ENCODE data around the gene SLC9A8.
A peak's percentile ranks its signal among the peaks of the same experiment; 100 is the strongest.

DNA sequence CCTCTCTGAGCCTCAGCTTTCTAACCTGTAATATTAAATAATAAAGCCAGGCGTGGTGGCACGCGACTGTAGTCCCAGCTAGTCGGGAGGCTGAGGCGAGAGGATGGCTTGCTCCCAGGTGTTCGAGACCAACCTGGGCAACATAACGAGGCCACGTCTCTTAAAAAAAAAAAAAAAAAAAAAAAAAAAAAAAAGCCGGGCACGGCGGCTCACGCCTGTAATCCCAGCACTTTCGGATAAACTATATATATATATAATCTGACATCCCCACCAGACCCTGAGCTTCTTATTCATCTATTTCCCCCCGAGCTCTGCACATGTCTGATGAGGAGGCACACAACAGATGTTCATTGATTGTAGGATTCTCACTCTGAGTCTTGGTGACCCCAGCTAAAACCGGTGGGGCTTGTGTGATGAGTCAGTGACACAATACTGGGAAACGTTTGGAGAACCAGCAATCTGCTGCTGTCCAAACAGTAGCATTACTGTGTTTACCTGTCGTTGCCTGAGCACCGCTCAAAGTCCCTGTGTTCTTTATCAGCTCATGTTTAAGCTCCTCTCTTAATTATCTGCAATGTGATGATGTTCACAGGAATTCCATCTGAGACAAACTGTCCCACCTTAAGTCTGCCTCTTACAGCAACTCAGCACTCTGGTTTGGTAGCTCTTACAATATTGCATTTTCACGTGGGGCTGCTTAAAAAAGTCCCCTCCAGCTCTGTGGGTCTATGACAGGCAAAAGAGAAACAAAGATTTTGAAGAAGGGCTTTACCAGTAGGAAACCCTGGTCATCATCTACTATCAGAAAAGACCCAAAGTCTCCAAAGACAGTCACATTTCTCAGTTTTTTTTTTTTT lies 103.7 kb downstream of the SLC9A8 start:
- TF ChIP-seq CTCF (IDR thresholded peaks at IDR 0.05) (no peak), POLR2A (IDR thresholded peaks at IDR 0.05) (no peak), POLR2AphosphoS5 (IDR thresholded peaks at IDR 0.05) (peak in 2 of 3 donors; percentile 51 to 52)
